ENCODE measurements around the gene IGSF9.

- no peak for TF ChIP-seq CTCF (IDR thresholded peaks at IDR 0.05)
- no peak for TF ChIP-seq POLR2A (IDR thresholded peaks at IDR 0.05; ENCODE audit: low read depth)
- no peak for TF ChIP-seq POLR2AphosphoS5 (IDR thresholded peaks at IDR 0.05)
Measured at GRCh38 chr1:159935719-159936272, 9.6 kb downstream of the IGSF9 start.
